ENCODE results near the gene ASPM.

The ASPM gene

DNA sequence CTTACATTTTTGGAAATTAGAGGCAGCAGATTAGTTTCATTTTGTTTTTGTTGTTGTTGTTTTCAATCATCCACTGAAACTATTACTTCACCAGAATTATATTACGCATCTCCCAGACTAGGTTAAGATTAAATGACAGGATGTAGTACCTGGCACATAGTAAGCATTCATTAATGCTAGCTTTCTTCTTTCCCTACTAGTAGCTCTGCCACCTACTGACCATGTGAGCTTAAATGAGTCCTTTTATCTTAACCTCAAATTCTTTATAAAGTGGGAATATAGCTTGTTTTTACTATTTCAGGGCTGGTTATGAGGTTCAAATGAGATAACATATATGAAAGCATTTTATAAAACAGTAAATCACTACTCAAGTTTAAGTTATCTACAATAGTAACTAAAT, 10.2 kb upstream of the ASPM start:
- H3K4me1 Mint-ChIP-seq, result no peaks in the 10 kb centered on the region
- peaks cover 5% of the 10 kb centered on the region for H3K36me3 Mint-ChIP-seq
- H3K27ac Mint-ChIP-seq, result no peak overlapping the region
- no peak overlapping the region for H3K4me3 Mint-ChIP-seq
- H3K27me3 Mint-ChIP-seq, result no peaks in the 10 kb centered on the region
- no peaks in the 10 kb centered on the region for H3K9me3 Mint-ChIP-seq

DNA sequence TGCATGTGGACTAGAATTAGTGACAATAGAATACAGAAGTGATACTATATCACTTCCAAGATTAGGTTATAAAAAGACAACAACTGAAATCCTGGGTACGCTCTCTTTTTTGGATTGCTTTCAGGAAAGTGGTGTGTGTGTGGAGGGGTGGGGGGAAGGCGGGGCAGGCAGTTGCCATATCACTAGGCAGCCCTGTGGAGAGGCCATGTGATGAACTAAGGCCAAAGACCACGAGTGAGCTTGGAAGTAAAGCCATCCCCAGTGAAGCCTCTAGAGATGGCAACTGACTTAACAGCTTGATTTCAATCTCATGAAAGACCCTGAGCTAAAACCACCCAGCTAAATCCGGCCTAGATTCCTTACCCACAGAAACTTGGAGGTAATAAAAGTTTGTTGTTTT, 6.2 kb upstream of the ASPM start:
- Mint-ChIP-seq H3K27ac (no peak overlapping the region), H3K4me3 (no peak overlapping the region), H3K36me3 (no peaks in the 10 kb centered on the region), H3K4me1 (no peaks in the 10 kb centered on the region), H3K27me3 (no peaks in the 10 kb centered on the region), H3K9me3 (no peaks in the 10 kb centered on the region)

DNA sequence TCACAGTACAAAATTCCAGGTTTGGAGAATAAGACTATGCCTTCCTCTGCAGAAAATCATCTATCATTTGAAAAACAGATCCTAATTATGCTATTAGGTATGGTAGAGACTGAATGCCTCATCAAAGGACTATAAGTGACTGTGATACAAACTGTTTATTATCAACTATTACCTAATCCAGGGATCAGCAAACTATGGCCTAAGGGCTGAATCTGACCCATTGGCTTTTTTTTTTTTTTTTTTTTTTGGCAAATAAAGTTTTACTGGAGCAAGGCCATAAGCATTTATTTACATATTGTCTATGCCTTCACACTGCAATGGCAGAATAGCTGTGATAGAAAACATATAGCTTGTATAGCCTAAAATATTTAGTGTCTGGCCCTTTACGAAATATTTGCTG, 4.7 kb upstream of the ASPM start:
- Mint-ChIP-seq H3K36me3 (no peaks in the 10 kb centered on the region), H3K9me3 (no peaks in the 10 kb centered on the region), H3K27me3 (no peaks in the 10 kb centered on the region), H3K4me3 (no peak overlapping the region), H3K27ac (no peak overlapping the region), H3K4me1 (peaks cover 6% of the 10 kb centered on the region)

- H3K27me3 Mint-ChIP-seq, result no peaks in the 10 kb centered on the region
- H3K9me3 Mint-ChIP-seq, result no peaks in the 10 kb centered on the region
- peaks cover 6% of the 10 kb centered on the region for H3K4me1 Mint-ChIP-seq
- H3K4me3 Mint-ChIP-seq, result no peak overlapping the region
- no peak overlapping the region for H3K27ac Mint-ChIP-seq
- H3K36me3 Mint-ChIP-seq, result no peaks in the 10 kb centered on the region
Observed at GRCh38 chr1:197150336-197151005, 4.0 kb upstream of the ASPM start.

DNA sequence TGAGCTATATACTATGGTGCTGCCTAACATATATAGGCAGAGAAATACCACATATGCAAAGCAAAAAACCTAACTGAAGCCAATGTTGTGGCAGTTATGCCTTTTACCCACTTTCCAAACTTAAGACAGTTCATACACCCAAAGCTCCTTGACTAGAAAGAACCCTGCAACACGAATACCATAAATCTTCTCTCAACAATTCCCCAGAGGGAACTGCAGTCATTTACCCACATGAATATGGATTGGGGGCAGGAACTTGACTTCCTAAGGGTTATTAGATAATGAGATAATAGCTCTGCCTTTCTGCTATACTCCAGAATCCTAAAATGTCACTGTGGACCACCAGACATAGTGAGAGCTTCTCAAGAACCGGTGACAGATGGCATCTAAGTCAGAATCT, 2.9 kb upstream of the ASPM start:
- Mint-ChIP-seq H3K9me3 (no peaks in the 10 kb centered on the region), H3K4me1 (peaks cover 6% of the 10 kb centered on the region), H3K27me3 (no peaks in the 10 kb centered on the region), H3K4me3 (no peak overlapping the region), H3K27ac (no peak overlapping the region), H3K36me3 (no peaks in the 10 kb centered on the region)

GRCh38 chr1:197145446-197146024, 934 bp downstream of the ASPM start:
- Mint-ChIP-seq H3K4me3 (peak overlapping the region; percentile 92), H3K36me3 (no peaks in the 10 kb centered on the region), H3K9me3 (no peaks in the 10 kb centered on the region), H3K27me3 (no peaks in the 10 kb centered on the region), H3K27ac (no peak overlapping the region), H3K4me1 (peaks cover 6% of the 10 kb centered on the region)

DNA sequence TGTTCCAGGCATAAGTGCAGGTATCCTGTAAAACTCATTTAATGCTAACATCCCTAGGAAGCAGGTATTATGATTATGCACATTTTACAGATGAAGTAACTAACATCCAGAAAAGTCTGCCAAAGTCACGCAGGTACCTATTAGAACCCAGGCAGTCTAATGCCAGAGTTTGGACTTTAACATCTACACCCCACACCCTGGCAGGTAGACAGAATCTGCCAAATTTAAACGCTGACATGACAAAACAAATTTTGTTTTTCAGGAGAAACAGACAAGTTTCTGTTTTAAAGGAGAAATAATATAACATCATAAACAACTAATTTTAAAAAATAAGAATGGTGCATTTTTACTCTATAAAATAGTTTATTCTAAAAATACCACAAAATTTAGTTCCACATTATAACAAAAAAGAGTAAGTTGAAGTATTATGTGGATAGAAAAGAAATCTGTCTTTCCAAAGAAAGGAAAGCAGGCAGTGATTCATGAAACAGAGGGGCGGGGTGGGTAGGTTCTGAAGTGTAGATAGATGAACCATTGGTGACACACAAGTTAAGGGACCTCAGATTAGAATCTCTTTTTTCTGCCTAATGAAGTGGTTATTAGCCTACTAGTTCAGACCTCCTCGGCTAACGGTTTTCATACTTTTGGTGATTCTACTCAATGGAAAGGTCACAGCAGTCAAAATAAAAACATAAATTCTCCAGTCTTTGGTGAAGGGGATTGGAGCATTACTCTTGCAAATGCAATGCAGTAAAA, 1.7 kb downstream of the ASPM start:
- H3K4me3 Mint-ChIP-seq, result peak overlapping the region; percentile 92
- no peaks in the 10 kb centered on the region for H3K36me3 Mint-ChIP-seq
- no peak overlapping the region for H3K27ac Mint-ChIP-seq
- no peaks in the 10 kb centered on the region for H3K27me3 Mint-ChIP-seq
- peaks cover 6% of the 10 kb centered on the region for H3K4me1 Mint-ChIP-seq
- no peaks in the 10 kb centered on the region for H3K9me3 Mint-ChIP-seq

DNA sequence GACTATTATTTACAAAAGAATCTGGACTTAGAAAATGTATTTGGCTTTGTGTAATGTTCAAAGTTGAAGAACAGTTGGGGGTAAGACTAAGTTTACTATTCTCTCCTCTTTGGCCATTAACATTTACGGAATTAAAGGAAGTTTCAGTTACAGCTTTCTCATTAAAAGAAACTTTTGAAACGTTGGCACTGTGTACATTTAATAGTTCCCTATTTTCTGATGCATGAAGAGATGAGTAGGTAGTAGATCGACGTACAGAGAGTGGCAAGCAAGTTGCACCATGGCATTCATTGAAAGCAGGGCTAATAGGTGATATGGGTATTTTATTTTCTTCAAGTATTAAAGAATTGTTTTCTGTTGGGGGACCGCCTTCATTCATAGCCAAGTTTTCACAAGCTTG, 3.2 kb downstream of the ASPM start:
- Mint-ChIP-seq H3K4me1 (peaks cover 9% of the 10 kb centered on the region), H3K27ac (no peak overlapping the region), H3K27me3 (no peaks in the 10 kb centered on the region), H3K9me3 (no peaks in the 10 kb centered on the region), H3K36me3 (no peaks in the 10 kb centered on the region), H3K4me3 (no peak overlapping the region)

DNA sequence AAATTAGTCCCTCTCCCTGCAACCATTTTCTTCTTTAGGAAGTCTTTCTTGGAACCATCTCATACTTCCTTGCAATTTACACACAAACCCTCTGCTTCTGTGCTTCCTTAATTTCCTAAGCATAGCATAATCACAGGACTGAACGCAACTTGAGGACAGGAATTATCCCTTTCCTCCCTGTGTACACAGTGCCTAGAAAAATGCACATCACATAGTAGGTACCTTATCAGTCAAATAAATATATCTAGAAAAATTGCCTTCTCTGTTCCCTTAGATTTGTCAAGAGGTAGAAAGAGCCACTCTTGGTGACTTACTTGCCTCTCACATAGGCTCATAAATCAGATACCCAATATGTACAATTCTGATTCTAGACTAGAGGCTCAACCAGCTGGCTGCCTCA, 4.9 kb downstream of the ASPM start:
- Mint-ChIP-seq H3K9me3 (no peaks in the 10 kb centered on the region), H3K27ac (no peak overlapping the region), H3K4me3 (no peak overlapping the region), H3K36me3 (no peaks in the 10 kb centered on the region), H3K4me1 (peaks cover 6% of the 10 kb centered on the region), H3K27me3 (no peaks in the 10 kb centered on the region)

GRCh38 chr1:197140121-197140520, 6.3 kb downstream of the ASPM start:
- Mint-ChIP-seq H3K4me1 (peaks cover 3% of the 10 kb centered on the region), H3K36me3 (no peaks in the 10 kb centered on the region), H3K27me3 (no peaks in the 10 kb centered on the region), H3K27ac (no peak overlapping the region), H3K9me3 (no peaks in the 10 kb centered on the region), H3K4me3 (no peak overlapping the region)

DNA sequence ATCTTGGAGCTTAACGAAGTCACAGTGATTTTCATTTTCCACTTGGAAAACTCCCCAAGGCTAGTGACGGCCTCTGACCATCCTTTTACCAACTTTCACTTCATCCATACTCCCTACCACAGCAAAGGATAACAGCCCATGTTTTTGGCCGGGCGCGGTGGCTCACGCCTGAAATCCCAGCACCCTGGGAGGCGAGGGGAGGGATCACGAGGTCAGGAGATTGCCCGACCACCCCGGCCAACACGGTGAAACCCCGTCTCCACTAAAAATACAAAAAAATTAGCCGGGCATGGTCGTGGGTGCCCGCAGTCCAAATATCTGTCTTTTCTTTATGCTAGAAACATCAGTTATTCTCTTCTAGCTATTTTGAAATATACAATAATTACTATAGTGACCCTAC, 7.3 kb downstream of the ASPM start:
- H3K9me3 Mint-ChIP-seq, result no peaks in the 10 kb centered on the region

DNA sequence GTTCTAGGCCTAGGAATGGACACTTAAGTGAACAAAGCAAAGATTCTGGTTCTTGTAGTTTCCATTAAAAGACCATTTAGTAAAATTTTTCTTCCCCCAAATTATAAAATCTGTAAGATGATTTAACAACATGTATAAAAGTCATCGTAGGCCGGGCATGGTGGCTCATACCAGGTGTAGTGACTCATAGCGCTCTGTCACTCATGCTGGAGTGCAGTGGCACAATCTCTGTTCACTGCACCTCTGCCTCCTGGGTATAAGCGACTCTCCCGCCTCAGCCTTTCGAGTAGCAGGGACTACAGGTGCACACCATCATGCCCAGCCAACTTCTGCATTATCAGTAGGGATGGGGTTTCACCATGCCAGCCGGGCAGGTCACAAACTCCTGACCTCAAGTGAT, 9.1 kb downstream of the ASPM start:
- no peaks in the 10 kb centered on the region for H3K27me3 Mint-ChIP-seq
- peaks cover 3% of the 10 kb centered on the region for H3K4me1 Mint-ChIP-seq
- no peak overlapping the region for H3K27ac Mint-ChIP-seq
- no peaks in the 10 kb centered on the region for H3K9me3 Mint-ChIP-seq
- H3K4me3 Mint-ChIP-seq, result no peak overlapping the region
- H3K36me3 Mint-ChIP-seq, result no peaks in the 10 kb centered on the region

More for the DNA sequence above, 7.3 kb downstream of the ASPM start:
- no peak overlapping the region for H3K27ac Mint-ChIP-seq
- no peaks in the 10 kb centered on the region for H3K36me3 Mint-ChIP-seq
- no peak overlapping the region for H3K4me3 Mint-ChIP-seq
- no peaks in the 10 kb centered on the region for H3K27me3 Mint-ChIP-seq
- peaks cover 3% of the 10 kb centered on the region for H3K4me1 Mint-ChIP-seq

DNA sequence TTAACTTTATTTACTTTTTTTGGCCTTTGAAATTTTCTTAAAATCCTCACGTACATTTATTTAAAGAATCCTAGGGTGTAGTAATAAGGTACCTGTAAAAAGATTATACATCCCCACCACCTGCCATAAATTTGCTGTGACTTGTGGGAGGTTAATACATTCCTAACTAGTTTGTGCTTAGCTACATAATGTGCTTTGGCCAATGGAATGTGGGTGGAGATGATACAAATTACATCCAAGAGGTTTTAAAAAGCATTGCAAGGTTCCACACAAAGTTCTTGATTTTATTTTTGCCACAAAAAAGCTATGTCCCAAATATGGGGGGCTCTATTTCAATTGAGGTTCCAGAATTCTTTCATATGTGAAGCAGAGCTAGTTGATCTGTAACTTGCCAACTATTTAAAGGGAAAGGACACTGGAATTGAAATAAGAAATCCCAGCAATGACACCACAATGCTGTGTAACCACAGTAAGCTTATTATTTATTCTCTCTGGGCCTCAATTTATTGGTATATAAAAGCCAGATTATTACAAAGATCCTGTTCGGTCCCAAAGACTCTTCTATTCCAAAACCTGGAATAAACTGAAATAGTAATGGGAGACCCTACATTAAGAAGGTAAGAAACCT, 15.7 kb downstream of the ASPM start:
- no peaks in the 10 kb centered on the region for H3K4me1 Mint-ChIP-seq
- no peak overlapping the region for H3K4me3 Mint-ChIP-seq
- no peaks in the 10 kb centered on the region for H3K36me3 Mint-ChIP-seq
- no peaks in the 10 kb centered on the region for H3K27me3 Mint-ChIP-seq
- no peak overlapping the region for H3K27ac Mint-ChIP-seq
- H3K9me3 Mint-ChIP-seq, result no peaks in the 10 kb centered on the region

DNA sequence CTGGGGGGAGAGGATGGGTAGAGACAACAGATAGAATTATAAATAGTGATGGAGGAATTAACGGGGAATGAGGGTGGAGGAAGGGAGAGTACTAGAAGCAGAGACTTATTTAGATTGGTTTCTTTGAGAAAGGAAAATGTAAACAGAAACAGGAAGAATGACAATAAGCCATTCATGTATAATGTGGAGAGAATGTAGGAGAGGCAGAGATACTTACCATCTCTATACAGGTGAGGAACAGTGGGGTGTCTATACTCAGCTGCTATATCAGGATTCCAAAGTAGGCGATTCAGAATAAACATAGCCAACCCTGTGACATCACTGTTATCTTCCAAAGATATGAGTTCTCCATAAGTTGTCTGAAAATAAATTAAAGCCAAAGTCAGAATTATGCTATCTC, 16.8 kb downstream of the ASPM start:
- no peaks in the 10 kb centered on the region for H3K27me3 Mint-ChIP-seq

DNA sequence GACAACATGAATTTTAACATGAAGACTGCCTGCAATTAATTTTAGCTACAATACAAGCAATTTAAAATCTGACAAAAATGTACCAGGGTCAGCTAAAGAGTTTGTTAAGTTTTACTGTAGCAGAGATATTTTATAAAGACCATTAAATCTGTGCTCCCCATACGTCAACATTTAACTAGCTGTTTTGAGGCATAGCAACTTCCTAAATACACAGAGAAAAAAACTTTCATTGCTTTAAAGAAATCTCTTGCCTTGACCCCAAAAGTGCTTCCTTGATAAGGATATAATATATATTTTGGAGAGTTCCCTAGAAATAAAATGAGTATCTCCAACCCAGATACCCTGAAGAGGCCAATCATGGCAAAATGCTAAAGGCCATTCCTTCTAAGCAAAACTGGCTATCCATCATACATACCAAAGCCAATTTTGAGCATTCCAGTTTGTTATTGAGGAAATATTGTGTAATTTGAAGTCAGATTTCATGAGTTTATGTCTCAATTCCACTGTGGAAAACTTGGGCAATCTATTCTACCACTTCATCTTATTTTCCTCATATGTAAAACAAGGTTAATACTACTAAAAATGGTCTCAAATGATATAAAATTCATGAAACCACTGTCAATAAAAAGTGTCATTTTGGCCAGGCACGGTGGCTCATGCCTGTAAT, 19.1 kb downstream of the ASPM start:
- Mint-ChIP-seq H3K9me3 (no peaks in the 10 kb centered on the region), H3K27me3 (no peaks in the 10 kb centered on the region), H3K27ac (no peak overlapping the region), H3K4me3 (no peak overlapping the region), H3K4me1 (no peaks in the 10 kb centered on the region), H3K36me3 (no peaks in the 10 kb centered on the region)

More for the DNA sequence above, 16.8 kb downstream of the ASPM start:
- Mint-ChIP-seq H3K36me3 (no peaks in the 10 kb centered on the region), H3K27ac (no peak overlapping the region), H3K4me3 (no peak overlapping the region), H3K9me3 (no peaks in the 10 kb centered on the region), H3K4me1 (no peaks in the 10 kb centered on the region)

DNA sequence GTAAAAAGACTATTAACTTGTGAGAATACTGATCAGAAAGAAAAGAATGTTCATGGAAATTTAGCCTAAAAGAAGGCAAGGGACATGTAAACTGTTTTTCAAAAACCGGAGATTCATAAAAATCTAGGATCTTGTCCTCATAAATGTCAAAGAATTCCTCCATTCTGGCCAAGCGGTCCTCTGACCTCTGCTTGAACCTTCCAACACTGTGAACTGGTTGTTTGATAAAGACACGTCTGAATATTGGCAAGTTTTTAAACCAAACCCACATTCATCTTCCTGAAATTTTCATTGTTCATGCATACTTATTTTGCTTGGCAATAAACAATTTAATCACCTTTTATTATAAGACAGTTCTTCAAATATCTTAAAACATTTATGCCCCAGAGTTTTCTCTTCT, 19.8 kb downstream of the ASPM start:
- Mint-ChIP-seq H3K9me3 (no peaks in the 10 kb centered on the region), H3K36me3 (no peaks in the 10 kb centered on the region)

More for the DNA sequence above, 19.8 kb downstream of the ASPM start:
- H3K4me3 Mint-ChIP-seq, result no peak overlapping the region
- no peaks in the 10 kb centered on the region for H3K27me3 Mint-ChIP-seq
- H3K4me1 Mint-ChIP-seq, result no peaks in the 10 kb centered on the region
- H3K27ac Mint-ChIP-seq, result no peak overlapping the region
